Ishikawa (cell line): Measurements from ENCODE around the gene GNAT2.

Experiments
- CEBPB ChIP-seq: IDR thresholded peaks from 2 replicates; pipeline ENCODE4 v1.6.1; 2012
- CREB1 ChIP-seq: IDR thresholded peaks from 2 replicates; pipeline ENCODE4 v1.6.1; 2012; ENCODE audit warnings: low read depth
- EGR1 ChIP-seq: IDR thresholded peaks from 2 replicates; pipeline ENCODE4 v1.6.1; 2012
- EP300 ChIP-seq: IDR thresholded peaks from 2 replicates; pipeline ENCODE4 v1.6.1; 2012; ENCODE audit warnings: borderline replicate concordance
- FOXM1 ChIP-seq: IDR thresholded peaks from 2 replicates; pipeline ENCODE4 v1.6.1; 2012; ENCODE audit warnings: low read depth, borderline replicate concordance
- NFIC ChIP-seq: IDR thresholded peaks from 2 replicates; pipeline ENCODE4 v1.6.1; 2012
- RAD21 ChIP-seq: IDR thresholded peaks from 2 replicates; pipeline ENCODE4 v1.6.1; 2012; ENCODE audit warnings: low read depth
- TAF1 ChIP-seq: IDR thresholded peaks from 2 replicates; pipeline ENCODE4 v1.6.1; 2012; ENCODE audit warnings: low read depth, mild to moderate bottlenecking
- TCF12 ChIP-seq: IDR thresholded peaks from 2 replicates; pipeline ENCODE4 v1.6.1; 2012; ENCODE audit warnings: low read depth
- TEAD4 ChIP-seq: IDR thresholded peaks from 2 replicates; pipeline ENCODE4 v1.6.1; 2012
- YY1 ChIP-seq: IDR thresholded peaks from 2 replicates; pipeline ENCODE4 v1.6.1; 2012; ENCODE audit warnings: low read depth
- ZBTB7A ChIP-seq: IDR thresholded peaks from 2 replicates; pipeline ENCODE4 v1.6.1; 2012; ENCODE audit warnings: low read depth
- TF ChIP-seq, protein P1 (sequence below): IDR thresholded peaks from 2 replicates; pipeline ENCODE4 v1.6.1; 2012
- TF ChIP-seq, protein P2 (sequence below): IDR thresholded peaks from 2 replicates; pipeline ENCODE4 v1.6.1; 2012; ENCODE audit warnings: low read depth, mild to moderate bottlenecking
- TF ChIP-seq, protein P3 (sequence below): IDR thresholded peaks from 2 replicates; pipeline ENCODE4 v1.6.1; 2012

GNAT2 gene

DNA sequence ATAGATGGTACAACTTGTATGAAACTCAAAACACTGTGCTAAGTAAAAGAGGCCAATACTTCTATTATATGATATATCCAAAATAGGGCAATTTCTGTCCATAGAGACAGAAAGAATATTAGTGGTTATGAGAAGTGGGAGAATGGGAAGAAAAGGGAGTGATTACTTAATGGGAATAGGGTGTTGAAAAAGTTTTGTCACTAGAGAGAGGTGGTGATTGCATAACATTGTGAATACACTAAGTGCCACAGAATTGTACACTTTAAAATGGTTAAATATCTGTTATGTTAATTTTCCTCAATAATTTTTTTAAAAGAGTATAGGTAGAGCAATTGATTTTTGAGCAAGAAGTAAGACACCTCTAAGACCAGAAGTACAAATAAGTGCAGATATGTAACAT, 29.7 kb downstream of the GNAT2 start:
- TF ChIP-seq TEAD4 (no peak), TCF12 (no peak), RAD21 (no peak), CEBPB (no peak), ZBTB7A (no peak), CREB1 (no peak), NFIC (no peak), EGR1 (no peak), YY1 (no peak), FOXM1 (no peak)
- TF ChIP-seq, protein P1, sequence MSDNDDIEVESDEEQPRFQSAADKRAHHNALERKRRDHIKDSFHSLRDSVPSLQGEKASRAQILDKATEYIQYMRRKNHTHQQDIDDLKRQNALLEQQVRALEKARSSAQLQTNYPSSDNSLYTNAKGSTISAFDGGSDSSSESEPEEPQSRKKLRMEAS: no peak
- TF ChIP-seq, protein P2, sequence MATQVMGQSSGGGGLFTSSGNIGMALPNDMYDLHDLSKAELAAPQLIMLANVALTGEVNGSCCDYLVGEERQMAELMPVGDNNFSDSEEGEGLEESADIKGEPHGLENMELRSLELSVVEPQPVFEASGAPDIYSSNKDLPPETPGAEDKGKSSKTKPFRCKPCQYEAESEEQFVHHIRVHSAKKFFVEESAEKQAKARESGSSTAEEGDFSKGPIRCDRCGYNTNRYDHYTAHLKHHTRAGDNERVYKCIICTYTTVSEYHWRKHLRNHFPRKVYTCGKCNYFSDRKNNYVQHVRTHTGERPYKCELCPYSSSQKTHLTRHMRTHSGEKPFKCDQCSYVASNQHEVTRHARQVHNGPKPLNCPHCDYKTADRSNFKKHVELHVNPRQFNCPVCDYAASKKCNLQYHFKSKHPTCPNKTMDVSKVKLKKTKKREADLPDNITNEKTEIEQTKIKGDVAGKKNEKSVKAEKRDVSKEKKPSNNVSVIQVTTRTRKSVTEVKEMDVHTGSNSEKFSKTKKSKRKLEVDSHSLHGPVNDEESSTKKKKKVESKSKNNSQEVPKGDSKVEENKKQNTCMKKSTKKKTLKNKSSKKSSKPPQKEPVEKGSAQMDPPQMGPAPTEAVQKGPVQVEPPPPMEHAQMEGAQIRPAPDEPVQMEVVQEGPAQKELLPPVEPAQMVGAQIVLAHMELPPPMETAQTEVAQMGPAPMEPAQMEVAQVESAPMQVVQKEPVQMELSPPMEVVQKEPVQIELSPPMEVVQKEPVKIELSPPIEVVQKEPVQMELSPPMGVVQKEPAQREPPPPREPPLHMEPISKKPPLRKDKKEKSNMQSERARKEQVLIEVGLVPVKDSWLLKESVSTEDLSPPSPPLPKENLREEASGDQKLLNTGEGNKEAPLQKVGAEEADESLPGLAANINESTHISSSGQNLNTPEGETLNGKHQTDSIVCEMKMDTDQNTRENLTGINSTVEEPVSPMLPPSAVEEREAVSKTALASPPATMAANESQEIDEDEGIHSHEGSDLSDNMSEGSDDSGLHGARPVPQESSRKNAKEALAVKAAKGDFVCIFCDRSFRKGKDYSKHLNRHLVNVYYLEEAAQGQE: no peak

DNA sequence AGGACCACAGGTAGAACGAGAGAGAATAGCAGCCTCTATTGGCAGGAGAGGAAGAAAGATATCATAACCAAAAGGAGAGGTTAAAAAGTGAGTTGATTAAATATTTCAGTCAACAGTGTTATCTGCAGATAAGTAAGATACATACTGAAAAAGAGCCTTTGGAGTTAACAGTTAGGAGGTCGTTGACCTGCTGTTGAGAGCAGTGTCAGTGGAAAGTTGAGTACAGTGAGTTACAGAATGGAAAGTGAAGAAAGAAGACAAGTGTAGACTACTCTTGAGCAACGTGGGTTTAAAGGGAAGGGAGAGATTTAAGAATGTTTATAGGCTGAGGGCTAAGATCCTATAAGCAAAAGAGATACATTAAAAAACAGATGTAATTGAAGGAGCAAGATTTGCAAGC, 30.2 kb downstream of the GNAT2 start:
- TF ChIP-seq CREB1 (no peak), TCF12 (no peak), RAD21 (no peak)
- TF ChIP-seq, protein P1: no peak
- TF ChIP-seq, protein P3, sequence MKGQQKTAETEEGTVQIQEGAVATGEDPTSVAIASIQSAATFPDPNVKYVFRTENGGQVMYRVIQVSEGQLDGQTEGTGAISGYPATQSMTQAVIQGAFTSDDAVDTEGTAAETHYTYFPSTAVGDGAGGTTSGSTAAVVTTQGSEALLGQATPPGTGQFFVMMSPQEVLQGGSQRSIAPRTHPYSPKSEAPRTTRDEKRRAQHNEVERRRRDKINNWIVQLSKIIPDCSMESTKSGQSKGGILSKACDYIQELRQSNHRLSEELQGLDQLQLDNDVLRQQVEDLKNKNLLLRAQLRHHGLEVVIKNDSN: no peak

DNA sequence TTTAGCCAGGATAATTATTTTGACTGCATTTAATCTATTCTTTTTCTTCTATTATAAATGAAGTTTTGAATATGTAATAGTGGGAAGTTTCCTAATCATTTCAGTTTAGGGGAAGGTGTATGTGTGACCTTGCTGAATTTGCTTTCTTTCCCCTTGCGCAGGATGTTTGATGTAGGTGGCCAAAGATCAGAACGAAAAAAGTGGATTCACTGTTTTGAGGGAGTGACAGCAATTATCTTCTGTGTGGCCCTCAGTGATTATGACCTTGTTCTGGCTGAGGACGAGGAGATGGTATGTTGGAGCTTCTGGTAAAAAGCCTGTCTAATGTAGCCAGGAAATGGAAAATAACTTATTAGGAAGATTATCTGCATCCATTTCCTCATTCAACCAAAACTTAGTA, 33.4 kb downstream of the GNAT2 start:
- TF ChIP-seq, protein P2: no peak
- TF ChIP-seq CEBPB (no peak), TAF1 (no peak), CREB1 (no peak), RAD21 (no peak), TEAD4 (no peak), FOXM1 (no peak), EGR1 (no peak), EP300 (no peak)
- TF ChIP-seq, protein P3: no peak

DNA sequence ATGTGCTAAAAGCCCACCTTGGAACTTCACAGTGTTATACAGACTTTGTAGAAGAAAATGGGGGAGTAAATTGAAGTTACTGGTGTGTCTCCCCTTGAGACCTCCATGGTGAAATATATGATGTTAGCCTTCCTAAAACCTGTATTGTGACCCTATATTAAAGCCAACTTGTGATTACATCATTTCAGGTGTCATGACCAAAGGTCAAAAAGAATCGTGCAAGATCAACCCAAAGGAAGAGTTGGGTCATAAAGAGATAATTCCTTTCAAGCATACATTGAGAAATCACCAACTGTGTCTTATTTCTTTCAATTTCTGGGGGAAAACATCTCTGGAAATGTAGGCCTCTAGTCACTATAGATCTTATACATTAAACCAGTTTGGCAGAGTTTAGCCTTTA, 34.6 kb downstream of the GNAT2 start:
- TF ChIP-seq TCF12 (no peak), TEAD4 (no peak), TAF1 (no peak), YY1 (no peak)
- TF ChIP-seq, protein P2: no peak

DNA sequence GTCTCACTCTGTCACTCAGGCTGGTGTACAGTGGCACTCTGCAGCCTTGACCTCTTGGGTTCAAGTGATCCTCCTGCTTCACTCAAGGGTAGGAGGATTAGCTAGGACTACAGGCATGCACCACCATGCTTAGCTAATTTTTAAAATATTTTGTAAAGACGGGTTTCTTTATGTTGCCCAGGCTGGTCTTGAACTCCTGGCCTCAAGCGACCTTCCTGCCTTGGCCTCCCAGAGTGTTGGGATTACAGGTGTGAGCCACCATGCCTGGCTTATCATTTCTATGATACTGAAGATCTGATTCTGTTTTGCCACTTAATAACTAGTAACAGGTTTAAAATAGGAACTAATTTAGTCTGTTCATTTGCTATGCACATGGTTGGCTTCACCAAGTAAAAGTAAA, 37.4 kb downstream of the GNAT2 start:
- no peak for TF ChIP-seq ZBTB7A
- no peak for TF ChIP-seq FOXM1
- no peak for TF ChIP-seq CEBPB
- TF ChIP-seq RAD21: no peak
- TF ChIP-seq NFIC: no peak
- TF ChIP-seq, protein P2: no peak
- TF ChIP-seq, protein P1: no peak
- TF ChIP-seq CREB1: no peak
- TF ChIP-seq YY1: no peak
- TF ChIP-seq, protein P3: no peak
- TF ChIP-seq TEAD4: no peak
